Inflammatory macrophage treated with lipopolysaccharide for 4 hours (primary cell): ENCODE data around the gene PPA1.
"Not testable (repeated sequence)": the region's sequence is repeated elsewhere in the genome, so short reads cannot be mapped to it uniquely, and the experiment has no call there.

ENCODE experiments used
- DNase-seq: peaks from one replicate; pipeline ENCODE4 v3.0.0-alpha.2; 2020

The PPA1 gene

GRCh38 chr10:70254778-70255328, 21.6 kb upstream of the PPA1 start:
- DNase-seq, result no peak

- no peak for DNase-seq
Measured at GRCh38 chr10:70253878-70254765, 20.9 kb upstream of the PPA1 start.

GRCh38 chr10:70250961-70251680, 17.9 kb upstream of the PPA1 start:
- no peak for DNase-seq

GRCh38 chr10:70247360-70247759, 14.1 kb upstream of the PPA1 start:
- no peak for DNase-seq

GRCh38 chr10:70241081-70241480, 7.9 kb upstream of the PPA1 start:
- no peak for DNase-seq

- not testable (repeated sequence) for DNase-seq
Measured at GRCh38 chr10:70239986-70240385, 6.8 kb upstream of the PPA1 start.

- not testable (repeated sequence) for DNase-seq
Measured at GRCh38 chr10:70239077-70239976, 6.1 kb upstream of the PPA1 start.

- not testable (repeated sequence) for DNase-seq
Measured at GRCh38 chr10:70237958-70238536, 4.8 kb upstream of the PPA1 start.

GRCh38 chr10:70234668-70235447, 1.6 kb upstream of the PPA1 start:
- DNase-seq, result peak; percentile 21

- DNase-seq, result no peak
Measured at GRCh38 chr10:70233939-70234300, 691 bp upstream of the PPA1 start.

- DNase-seq, result no peak
Measured at GRCh38 chr10:70232859-70233108, 445 bp downstream of the PPA1 start.

GRCh38 chr10:70232155-70232858, 922 bp downstream of the PPA1 start:
- DNase-seq, result peak; percentile 66

GRCh38 chr10:70228491-70228890, 4.7 kb downstream of the PPA1 start:
- DNase-seq, result no peak

GRCh38 chr10:70227548-70228320, 5.5 kb downstream of the PPA1 start:
- DNase-seq, result no peak

- no peak for DNase-seq
Measured at GRCh38 chr10:70223728-70224127, 9.5 kb downstream of the PPA1 start.

GRCh38 chr10:70222811-70223447, 10.3 kb downstream of the PPA1 start:
- DNase-seq, result not testable (repeated sequence)

- no peak for DNase-seq
Measured at GRCh38 chr10:70222340-70222794, 10.9 kb downstream of the PPA1 start.

GRCh38 chr10:70221030-70221429, 12.2 kb downstream of the PPA1 start:
- DNase-seq, result no peak

GRCh38 chr10:70212879-70213278, 20.4 kb downstream of the PPA1 start:
- no peak for DNase-seq

- no peak for DNase-seq
Measured at GRCh38 chr10:70212277-70212676, 21.0 kb downstream of the PPA1 start.
